GM18499 (cell line): ENCODE measurements around the gene TNFRSF18.
"Not testable (repeated sequence)": the region's sequence is repeated elsewhere in the genome, so short reads cannot be mapped to it uniquely, and the experiment has no call there.

ENCODE experiments used
- ATAC-seq: cut with Tn5 transposase; IDR thresholded peaks from one replicate; pipeline ENCODE4 v1.9.1; 2021; ENCODE audit warnings: moderate number of reproducible peaks; ENCODE audit not compliant: insufficient read depth, unreplicated experiment

Gene TNFRSF18, protein sequence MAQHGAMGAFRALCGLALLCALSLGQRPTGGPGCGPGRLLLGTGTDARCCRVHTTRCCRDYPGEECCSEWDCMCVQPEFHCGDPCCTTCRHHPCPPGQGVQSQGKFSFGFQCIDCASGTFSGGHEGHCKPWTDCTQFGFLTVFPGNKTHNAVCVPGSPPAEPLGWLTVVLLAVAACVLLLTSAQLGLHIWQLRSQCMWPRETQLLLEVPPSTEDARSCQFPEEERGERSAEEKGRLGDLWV

GRCh38 chr1:1206376-1206965, at the start of gene TNFRSF18:
Gene TNFRSF18, minus strand, starts transcription at chr1:1206592. Its CDS starts 21 bp downstream, at chr1:1206571.
- no peak for ATAC-seq

DNA sequence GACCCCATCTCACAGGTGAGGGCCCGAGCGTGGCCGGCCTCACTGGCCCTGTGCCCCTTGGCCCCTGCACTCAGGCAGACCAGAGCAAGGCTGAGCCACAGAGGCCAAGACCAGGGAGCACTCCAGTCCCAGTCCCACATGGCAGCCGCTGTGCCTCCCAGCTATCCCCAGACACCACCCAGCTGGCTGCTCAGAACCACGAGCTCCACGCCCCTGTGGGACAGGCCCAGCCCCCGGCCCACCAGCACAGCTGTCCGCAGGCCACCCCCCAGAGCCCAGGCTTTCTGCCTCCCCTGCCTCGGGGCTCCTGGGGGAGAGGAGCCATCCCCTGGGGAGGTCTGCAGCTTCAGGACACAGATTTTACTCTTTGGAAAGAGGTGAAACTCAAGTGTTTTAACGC, 49.2 kb upstream of the TNFRSF18 start:
- ATAC-seq, result no peak

DNA sequence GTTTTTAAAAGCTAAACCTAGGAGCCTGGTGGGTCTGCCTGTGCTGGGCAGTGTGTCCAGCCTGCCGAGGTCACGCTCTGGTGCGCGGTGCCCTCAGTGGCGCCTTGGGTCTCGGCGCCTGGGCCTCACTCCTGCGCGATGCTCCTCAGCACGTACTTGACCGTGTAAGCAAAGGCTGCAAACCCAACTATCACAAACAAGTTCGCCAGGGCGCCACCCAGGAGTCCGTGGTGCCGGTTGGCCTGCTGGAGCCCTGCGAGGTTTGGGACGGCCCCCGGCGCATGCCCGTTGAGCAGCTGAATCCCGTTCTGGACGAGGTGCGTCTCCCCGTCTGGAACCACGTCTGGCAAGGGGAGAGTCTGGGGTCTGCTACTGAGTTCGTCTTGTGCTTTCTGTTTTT, 48.7 kb upstream of the TNFRSF18 start:
- ATAC-seq, result no peak

- no peak for ATAC-seq
These were observed 48.2 kb upstream of the TNFRSF18 start for GRCh38 chr1:1254667-1254998.

GRCh38 chr1:1253972-1254666, 47.7 kb upstream of the TNFRSF18 start:
- ATAC-seq, result no peak

GRCh38 chr1:1253314-1253713, 46.9 kb upstream of the TNFRSF18 start:
- no peak for ATAC-seq

GRCh38 chr1:1250786-1251284, 44.4 kb upstream of the TNFRSF18 start:
- no peak for ATAC-seq

- ATAC-seq, result not testable (repeated sequence)
These were observed 41.9 kb upstream of the TNFRSF18 start for GRCh38 chr1:1248009-1248913.

GRCh38 chr1:1247341-1247913, 41.0 kb upstream of the TNFRSF18 start:
- no peak for ATAC-seq

DNA sequence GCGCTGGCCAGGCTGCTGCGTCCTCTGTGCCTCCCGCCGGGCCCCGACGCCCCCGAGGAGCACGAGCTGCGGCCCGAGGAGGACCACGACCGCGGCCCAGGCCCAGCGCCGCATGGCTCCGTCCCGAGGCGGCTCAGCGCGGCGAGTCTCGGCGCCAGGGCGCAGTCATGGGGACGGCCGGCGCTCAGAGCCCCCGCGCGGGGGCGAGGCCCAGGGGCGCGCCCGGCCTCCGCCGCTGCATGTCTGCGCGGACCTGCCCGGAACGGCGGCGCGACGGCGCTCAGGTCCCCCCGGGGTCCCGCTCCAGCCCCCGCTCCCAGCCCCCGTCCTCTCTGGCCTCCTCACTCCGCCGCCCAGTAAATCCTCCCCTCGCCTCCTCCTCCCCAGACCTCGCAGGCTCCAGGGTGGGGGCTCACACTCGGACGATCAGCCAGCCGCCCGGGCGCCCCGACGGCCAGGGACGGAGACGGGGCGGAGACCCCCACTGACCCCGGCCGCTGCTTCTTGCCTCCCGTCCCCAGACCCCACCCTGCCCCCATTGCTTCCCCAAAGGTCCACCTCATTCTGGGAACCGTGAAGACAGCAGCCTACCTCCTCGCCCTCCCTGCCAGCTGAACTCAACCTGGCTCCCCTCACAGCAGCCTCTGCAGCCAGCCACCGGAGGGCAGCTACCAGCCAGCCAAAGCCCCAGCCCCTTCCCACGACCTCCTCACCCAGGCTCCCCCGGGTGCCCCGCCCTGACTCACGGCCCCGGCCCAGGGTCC, 40.4 kb upstream of the TNFRSF18 start, which contains the start of gene C1QTNF12:
TSS of gene C1QTNF12 (minus strand) at position 146 of the 764 bp plus-strand sequence. CDS start at position 114, 32 bp downstream.
- no peak for ATAC-seq

DNA sequence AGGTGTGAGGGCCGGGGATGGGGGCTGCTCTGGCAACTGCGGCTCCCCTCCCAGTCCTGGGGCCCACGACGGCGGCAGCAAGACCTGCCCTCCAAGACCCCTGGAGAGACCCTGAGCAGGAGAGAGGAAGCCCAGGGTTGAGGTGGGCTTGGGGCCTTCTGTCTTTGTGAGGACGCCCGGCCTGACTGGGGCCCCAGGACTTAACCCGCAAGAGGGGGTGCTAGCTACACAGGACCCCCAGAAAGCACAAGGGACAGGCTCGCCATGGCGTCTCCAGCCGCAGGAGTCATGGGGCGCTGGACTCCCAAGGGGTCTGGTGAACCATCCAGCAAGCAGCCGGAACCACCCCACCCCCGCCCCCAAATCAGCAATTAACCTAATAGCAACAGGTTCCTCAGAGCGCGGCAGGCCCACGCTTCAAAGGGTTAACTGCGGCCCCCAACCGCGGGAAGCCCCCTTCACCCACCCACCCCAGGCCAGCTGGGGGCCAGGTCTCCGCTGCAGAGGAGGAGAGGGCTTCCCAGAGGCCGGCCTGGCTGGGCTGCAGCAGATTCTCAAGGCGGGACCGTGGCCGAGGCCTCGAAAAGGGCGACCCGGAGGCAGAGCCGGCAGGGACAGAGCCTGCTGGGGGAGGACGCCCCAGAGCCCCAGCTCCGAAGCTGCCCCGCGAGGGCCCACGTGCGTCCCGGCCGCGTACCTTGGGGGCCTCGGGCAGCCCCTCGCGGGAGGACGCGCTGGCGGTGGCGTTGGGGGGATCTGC, 39.6 kb upstream of the TNFRSF18 start:
- no peak for ATAC-seq

- ATAC-seq, result no peak
These were observed 38.9 kb upstream of the TNFRSF18 start for GRCh38 chr1:1245178-1245816.

GRCh38 chr1:1244192-1244811, 37.9 kb upstream of the TNFRSF18 start:
- no peak for ATAC-seq

- ATAC-seq, result no peak
These were observed 37.4 kb upstream of the TNFRSF18 start for GRCh38 chr1:1243807-1244191.

GRCh38 chr1:1243266-1243660, 36.9 kb upstream of the TNFRSF18 start:
- no peak for ATAC-seq

DNA sequence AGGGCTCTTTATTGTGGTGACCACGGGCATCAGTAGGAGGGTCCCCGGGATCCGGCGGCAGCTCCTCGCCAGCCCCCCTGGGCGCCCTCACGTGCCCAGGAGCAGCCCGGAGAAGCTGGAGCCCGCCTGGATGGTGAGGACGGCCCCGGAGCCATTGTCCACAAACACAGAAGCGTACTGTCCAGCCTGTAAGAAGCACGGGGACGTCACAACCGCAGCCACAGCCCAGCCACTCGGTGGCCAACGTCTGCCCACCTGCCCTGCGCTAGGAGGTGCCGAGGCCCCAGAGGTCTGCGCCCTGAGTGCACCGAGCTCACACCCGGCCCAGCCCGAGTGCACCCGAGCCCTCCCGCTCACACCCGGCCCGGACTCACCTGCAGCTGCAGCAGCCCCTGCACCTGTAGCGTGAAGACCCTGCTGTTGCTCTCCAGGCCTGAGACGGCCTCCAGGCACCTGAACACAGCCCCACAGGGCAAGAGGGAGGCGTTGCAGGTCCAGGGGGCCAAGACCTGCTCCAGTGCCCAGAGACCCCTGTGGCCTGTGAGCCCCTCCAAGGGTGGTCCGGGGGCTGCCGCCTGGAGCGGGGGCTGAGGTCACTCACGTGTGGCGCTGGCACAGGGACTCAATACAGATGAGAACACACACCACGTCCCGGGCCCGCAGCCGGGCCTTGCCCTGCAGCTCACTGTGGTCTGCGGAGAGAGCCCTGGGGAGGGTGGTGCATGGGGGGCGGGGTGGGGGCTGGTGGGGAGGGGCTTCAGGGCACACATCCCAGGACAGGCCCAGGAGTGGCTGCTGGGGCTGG, 36.3 kb upstream of the TNFRSF18 start:
- no peak for ATAC-seq
